Stimulated activated CD4-positive, alpha-beta T cell treated with anti-CD3 and anti-CD28 coated beads, Interleukin-4, amount 100 ng/mL, for 24 hours (primary cell): ENCODE measurements around the gene CLEC11A.
A peak's percentile ranks its signal among the peaks of the same experiment; 100 is the strongest.
"Not testable (repeated sequence)": the region's sequence is repeated elsewhere in the genome, so short reads cannot be mapped to it uniquely, and the experiment has no call there.

Experiments
- DNase-seq: peaks from one replicate; pipeline ENCODE4 v3.0.0-alpha.2; 2020

Gene CLEC11A

DNA sequence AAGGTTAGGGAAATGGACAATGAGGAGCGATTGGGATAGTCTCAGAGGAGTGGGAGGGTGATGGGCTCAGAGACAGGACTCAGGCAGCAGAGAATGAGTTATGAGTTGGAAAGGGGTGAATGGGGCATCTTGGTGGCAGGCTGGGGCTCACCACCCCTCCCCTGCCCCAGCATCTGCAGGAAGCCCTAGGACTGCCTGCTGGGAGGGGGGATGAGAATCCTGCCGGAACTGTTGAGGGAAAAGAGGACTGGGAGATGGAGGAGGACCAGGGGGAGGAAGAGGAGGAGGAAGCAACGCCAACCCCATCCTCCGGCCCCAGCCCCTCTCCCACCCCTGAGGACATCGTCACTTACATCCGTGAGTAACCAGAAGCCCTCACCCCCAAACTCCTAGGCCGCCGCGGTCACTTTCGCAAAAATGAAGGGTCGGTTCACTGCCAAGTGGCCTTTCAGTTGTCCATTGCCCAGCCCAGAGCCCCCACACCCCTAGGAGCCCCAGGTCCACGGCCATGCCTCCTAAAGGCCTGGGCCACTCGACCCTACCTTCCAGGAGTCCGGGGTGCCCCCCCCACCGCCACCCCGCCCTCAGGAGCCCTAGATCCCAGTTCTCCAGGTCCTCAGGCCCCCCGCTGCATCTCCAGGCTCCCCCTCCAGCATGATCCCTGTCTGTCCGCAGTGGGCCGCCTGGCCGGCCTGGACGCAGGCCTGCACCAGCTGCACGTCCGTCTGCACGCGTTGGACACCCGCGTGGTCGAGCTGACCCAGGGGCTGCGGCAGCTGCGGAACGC is 764 bp downstream of the CLEC11A start:
- DNase-seq: no peak

DNA sequence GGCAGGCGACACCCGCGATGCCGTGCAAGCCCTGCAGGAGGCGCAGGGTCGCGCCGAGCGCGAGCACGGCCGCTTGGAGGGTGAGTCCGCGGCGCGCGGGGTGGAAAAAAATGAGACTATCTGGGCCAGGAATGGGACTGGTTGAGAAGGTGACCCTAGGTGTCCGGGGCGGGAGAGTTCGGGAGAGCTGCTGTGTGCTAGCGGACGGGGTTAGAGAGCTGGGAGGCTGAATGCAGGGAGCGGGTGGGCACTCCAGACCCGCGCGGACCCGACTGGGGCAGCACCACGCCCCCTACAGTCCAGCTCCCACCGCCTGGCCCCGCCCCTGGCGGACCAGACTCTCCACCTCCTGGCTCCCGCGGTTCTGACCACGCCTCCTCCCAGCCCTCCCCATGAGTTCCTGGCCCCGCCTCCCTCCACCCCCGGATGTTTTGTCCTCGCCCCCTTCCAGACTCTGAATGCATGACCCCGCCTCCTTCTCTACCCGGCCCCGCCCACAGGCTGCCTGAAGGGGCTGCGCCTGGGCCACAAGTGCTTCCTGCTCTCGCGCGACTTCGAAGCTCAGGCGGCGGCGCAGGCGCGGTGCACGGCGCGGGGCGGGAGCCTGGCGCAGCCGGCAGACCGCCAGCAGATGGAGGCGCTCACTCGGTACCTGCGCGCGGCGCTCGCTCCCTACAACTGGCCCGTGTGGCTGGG is 1.5 kb downstream of the CLEC11A start:
- DNase-seq: peak; percentile 91

DNA sequence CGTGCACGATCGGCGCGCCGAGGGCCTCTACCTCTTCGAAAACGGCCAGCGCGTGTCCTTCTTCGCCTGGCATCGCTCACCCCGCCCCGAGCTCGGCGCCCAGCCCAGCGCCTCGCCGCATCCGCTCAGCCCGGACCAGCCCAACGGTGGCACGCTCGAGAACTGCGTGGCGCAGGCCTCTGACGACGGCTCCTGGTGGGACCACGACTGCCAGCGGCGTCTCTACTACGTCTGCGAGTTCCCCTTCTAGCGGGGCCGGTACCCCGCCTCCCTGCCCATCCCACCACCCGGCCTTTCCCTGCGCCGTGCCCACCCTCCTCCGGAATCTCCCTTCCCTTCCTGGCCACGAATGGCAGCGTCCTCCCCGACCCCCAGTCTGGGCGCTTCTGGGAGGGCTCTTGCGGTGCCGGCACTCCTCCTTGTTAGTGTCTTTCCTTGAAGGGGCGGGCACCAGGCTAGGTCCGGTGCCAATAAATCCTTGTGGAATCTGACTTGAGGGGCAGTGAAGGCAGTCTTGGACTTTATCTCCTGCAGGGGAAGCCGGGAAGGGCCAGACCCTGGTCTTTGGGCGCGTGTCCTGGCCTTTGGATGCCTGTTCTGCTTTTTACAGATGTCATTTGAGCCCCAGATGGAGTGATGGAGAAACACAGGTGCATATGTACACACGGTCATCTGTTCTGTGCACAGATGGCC is 2.2 kb downstream of the CLEC11A start:
- no peak for DNase-seq

DNA sequence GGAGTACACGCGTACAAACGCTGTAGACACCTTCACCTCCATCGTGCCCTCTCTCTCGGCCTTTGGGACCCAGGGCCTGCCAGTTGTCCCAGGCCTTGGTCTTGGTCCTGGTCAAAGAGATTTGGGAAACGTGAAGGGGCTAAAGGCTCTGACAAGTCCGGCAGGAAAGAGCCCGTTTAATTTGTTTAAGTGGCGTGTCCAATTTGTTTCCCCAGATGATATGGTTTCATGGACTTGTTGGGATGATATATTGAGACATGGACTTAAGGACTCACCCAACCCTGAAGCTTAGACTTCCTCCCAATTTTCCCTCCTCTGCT is 2.7 kb downstream of the CLEC11A start:
- no peak for DNase-seq

DNA sequence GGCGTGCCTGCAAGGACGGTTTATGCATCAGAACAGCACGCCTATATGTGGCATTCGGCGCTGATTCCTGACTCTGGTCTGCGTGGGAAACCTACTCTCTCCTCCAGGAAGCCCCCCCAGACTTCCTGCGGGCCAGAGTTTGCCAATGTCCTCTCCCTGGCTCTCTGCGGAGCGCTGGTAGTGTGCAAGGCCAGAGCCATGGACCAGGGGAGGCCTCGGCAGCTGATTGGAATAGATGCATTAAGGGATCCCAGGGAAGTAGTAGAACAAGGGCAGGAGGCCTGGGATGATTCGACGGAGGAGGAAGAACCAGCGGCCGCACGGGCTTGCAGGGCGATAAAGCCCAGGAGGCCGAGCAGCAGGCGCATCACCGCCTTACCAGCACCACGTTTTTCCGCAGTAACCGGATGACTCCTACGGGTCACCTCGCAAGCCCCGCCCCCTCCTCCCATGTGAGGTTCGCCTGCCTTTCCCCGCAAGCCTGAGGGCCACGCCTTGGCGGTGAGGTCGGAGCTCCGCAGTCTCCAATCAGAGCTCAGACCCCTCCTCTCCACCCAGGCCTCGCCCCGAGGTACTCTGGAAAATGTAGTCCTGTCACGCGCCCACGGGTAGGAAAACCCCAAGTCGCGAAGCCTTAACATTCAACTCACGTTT is 5.0 kb downstream of the CLEC11A start:
- peak; percentile 71 for DNase-seq

DNA sequence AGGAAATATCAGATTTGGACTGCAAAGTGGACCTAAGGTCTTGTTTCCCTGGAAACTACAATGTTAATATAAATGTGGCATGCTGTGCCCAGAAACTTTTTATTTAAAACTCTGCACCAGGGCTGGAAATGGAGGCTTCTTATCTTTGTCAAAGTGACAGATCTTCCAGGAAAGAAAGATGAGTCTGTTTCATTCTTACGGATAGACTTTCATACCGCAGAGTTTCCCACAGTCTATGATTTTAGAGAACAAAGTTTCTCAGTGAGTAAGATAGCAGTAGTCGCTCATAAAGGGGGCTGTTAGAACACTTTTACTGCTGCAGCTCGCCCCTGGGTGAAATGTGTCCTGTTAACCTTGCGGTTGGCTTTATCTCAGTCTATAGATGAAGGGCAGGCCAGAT is 6.7 kb downstream of the CLEC11A start:
- DNase-seq: no peak

DNA sequence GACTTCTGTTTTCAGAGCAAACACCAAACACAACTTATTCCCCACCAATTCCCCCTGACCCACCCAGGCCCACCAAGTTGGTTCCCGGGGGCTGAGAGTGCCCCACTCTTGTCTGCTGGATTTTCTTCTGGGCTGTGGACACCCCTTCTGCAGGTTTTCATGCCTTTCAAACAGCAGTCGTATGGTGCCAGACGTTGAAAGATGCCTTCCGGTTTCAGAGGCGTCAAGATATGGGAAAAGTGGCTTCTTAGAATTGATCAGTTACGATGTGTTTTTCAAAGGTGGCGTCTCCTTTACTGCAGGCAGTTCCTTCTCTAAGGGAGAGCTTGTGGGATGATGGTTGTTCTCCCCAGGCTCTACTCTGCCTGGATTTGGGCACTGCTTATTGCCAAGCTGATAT is 12.7 kb downstream of the CLEC11A start:
- DNase-seq: no peak

DNA sequence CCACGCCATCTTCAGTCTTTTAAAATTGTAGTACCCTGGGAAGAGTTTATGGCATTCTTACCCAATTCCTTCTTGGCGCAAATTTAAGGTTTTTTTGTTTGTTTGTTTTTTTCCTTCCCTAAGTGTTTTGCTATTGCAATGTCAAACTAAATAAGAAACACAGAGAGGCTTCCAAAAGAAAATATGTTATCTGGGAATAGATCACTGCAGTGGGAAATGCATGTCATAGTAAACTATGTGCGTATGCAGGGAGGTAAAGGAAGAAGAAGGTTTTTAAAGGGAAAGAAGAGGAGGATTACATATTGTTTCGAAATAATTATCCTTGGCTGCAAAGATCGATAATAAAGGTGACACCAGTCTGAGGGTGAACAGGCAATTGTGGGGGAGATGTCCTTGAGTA is 13.2 kb downstream of the CLEC11A start:
- no peak for DNase-seq

DNA sequence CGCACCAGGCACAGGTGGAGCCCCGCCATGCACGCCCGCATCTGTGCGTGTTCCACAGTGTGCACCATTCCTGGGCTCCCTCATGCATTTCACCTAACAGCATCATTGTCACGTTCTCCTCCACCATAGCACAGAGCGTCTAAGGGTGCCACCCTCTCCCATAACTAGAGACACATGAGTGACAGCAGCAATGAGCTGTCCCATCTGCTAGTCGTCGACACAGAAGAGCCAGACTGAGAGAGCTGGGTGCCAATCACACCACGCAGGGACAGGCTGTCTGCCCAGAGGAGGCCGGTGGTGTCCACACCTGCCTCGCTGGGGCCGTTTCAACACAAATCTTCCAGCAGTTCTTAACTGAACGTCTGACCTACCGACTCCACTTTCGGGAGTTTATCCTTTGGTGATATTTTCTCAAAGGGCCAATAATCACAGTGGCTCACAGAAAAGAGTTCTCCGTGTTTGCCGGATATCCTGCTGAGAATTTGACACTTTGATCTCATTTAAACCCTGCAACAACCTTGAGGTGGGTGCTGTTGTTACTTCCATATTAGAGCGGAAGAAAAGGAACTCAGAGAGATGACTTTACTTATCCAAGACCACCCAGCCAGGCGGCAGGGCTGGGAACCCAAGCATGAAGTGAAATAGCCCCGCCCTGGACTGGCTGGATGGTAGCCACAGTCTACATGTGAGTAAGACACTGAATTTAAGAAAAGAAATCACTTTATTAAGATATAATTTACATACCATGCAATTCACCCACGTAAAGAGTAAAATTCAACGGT is 16.2 kb downstream of the CLEC11A start:
- no peak for DNase-seq

DNA sequence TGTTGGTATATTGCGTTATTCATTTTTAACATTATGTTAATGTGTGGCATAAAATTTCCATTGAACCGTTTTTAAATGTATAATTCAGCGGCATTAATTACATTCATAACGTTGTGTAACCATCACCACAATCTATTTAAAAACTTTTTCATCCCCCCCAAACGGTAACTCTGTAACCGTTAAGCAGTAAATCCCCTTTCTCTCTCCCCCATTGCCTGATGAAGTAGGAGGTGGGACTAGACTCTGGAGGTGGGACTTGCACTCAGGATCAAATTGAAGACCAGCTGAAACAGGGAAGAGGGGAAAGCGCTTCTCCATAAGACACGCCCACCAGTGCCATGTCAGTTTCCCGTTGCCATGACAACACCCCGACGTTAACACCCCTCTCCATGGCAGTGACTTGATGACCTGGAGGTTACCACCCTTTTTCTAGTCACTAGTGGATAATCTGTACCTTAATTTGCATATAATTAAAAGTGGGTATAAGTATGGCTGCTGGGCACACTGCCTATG is 16.8 kb downstream of the CLEC11A start:
- no peak for DNase-seq

DNA sequence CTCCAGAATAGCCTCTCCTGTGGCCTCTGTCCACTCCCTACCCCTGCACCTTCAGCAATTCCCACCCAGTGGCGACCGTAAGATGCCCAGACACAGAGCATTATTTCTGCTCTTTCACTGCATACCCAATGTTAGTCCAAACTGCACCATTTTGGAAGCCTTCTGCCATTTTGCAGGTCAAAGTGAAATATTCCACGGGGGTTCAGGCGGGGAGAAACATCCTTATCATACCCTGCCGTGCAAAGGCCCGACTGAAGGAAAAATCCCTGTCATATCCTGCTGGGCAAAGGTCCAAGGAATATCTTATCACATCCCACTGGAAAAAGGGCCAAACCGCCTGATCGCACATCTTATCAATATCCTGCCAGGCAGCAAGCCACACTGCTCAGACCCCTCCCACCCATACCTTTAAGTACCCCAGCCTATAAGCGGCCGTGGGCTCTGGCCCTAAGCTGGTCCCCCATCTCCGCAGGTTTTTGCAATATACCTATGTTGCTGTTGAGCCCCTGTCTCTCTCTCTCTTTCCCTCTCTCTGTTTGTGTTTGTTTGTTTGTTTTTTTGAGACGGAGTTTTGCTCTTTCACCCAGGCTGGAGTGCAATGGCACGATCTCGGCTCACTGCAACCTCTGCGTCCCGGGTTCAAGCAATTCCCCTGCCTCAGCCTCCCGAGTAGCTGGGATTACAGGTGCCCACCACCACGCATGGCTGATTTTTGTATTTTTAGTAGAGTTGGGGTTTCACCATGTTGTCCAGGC is 18.2 kb downstream of the CLEC11A start:
- DNase-seq: no peak

DNA sequence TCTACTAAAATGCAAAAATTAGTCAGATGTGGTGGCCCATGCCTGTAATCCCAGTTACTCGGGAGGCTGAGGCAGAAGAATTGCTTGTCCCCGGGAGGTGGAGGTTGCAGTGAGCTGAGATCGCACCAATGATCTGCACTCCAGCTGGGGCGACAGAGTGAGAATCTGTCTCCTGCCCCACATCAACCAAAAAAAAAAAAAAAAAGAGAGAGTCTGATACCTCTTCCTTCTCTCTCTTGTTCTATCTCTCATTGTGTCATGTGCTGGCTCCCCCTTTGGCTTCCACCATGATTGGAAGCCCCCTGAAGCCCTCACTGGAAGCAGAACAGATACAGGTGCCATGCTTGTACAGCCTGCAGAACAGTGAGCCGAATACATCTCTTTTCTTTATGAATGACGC is 20.4 kb downstream of the CLEC11A start:
- DNase-seq: no peak

DNA sequence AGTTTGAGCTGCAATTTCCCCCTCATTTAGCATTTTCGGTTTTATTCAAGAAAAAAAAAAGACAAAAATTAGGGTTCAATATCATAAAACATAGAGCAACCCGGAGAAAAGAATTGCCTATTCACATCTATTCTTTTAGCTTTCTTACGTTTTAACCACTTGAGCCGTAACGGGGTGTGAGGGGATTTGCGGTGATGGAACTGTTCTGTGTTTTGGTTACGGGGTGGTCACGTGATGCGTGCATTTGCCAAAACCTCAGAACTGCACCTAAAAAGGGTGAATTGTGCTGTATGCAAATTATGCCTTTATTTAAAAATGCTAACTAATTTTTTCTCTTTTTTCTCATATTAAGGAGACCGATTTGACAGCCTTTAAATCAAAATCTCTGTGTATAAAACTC is 22.1 kb downstream of the CLEC11A start:
- DNase-seq: no peak

DNA sequence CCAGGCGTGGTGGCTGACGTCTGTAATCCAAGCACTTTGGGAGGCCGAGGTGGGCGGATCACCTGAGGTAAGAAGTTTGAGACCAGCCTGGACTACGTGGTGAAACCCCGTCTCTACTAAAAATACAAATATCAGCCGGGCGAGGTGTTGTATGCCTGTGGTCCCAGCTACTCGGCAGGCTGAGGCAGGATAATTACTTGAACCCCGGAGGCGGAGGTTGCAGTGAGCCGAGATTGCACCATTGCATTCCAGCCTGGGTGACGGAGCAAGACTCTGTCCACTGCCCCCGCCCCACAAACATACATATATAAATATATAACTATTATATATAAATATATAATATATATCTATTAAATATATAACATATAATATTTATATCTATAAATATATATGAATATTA is 24.0 kb downstream of the CLEC11A start:
- not testable (repeated sequence) for DNase-seq

DNA sequence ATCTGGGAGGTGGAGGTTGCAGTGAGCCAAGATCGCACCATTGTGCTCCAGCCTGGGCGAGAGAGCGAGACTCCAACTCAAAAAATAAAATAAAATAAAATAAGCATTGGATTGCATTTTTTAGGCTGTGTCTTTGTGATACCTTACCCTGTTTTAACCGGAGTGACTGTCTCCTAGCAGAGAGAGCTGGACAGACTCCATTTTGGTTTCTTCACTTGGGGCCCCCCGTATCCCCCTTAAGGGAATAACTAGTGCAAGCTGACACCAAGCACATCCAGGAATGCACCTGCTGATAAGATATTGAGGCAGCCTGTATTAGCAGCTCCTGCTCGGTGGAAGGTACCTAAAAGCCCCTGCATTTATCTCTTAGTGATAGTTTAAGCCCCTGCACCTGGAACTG is 26.3 kb downstream of the CLEC11A start:
- DNase-seq: no peak

DNA sequence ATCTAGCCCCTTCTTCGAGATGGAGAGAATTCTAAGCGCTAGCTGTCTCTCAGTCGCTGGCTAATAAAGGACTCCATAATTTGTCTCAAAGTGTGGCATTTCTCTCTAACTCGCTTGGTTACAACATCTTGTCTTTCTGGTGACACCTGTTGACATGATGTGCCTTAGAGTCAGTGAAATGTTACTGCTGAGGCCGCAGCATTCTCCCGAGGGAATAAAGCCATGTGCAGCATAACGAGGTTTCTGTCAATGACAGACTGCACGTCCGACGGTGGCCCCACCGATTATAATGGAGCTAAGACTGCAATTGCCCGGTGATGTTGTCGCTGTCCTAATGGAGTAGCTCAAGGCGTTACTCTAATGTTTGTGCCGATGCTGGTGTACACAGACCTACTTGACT is 26.8 kb downstream of the CLEC11A start:
- no peak for DNase-seq

DNA sequence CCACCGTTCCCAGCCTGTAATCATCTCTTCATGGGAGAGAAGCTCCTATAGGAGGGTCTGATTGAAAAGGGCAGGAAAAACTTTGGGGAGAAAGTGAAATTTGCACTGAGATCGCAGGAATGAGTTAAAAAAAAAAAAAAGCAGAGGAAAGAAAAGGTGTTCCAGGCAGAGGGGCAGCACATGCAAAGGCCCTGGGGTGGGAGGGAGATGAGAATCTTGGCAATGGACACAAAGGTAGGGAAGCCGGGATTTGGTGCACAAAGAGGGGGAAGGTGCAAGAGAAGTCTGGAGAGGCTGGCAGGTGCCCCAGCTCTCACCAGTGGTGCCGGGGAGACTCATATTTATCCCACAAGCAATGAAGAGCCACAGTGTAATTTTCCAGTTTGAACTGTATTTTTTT is 30.7 kb downstream of the CLEC11A start:
- DNase-seq: no peak

DNA sequence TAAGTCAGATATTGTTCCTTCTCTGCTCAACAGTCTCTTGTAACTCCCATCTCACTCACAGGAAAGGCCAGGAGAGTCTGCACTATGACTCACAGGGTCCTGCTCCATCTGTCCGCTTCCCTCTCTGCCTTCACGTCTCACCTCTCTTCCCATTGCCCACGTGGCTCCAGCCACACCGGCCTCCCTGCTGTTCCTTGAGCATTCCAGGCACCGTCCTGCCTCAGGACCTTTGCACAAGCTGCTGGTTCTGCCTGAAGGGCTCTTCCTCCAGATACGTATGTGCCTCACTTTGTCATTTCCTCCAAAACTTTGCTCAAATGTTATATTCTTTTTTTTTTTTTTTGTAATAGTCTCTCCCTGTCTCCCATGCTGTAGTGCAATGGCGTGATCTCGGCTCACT is 33.1 kb downstream of the CLEC11A start:
- DNase-seq: not testable (repeated sequence)

DNA sequence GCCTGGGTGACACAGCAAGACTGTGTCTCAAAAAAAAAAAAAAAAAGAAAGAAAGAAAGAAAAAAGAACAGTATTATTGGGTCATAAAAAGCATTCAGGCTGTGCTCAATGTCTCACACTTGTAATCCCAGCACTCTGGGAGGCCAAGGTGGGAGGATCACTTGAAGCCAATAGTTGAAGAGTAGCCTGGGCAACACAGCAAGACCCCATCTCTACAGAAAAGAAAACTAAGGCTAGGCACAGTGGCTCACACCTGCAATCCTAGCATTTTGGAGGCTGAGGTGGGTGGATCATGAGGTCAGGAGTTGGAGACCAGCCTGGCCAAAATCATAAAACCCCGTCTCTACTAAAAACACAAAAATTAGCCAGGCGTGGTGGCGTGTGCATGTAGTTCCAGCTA is 34.5 kb downstream of the CLEC11A start:
- DNase-seq: not testable (repeated sequence)

DNA sequence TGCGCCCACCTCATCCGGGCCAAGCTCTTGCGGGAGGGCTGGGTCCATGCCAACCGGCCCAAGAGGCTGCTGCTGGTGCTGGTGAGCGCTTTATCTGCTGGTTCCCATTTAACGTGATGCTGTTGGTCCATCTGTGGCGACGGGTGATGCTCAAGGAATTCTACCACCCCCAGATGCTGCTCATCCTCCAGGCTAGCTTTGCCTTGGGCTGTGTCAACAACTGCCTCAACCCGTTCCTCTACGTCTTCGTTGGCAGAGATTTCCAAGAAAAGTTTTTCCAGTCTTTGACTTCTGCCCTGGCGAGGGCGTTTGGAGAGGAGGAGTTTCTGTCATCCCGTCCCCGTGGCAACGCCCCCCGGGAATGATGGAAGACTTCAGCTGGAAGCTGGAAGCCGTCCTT is 35.9 kb downstream of the CLEC11A start:
- DNase-seq: not testable (repeated sequence)

DNA sequence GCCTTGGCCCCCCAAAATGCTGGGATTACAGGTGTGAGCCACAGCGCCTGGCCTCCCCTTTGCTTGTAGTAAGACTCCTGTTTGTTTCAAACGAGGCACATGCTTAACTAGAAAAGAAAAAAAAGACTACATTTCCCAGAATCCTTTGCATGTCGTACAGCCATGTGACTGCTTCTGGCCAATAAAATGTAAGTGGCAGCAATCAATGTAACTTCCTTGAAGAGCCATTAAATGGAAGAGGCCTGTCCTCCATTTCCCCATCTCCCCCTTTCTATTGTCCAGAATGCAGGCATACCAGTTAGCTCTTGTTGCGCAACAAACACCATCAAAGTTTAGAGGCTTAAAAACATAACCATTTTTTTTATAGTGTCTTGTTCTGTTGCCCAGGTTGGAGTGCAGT is 36.7 kb downstream of the CLEC11A start:
- DNase-seq: no peak

DNA sequence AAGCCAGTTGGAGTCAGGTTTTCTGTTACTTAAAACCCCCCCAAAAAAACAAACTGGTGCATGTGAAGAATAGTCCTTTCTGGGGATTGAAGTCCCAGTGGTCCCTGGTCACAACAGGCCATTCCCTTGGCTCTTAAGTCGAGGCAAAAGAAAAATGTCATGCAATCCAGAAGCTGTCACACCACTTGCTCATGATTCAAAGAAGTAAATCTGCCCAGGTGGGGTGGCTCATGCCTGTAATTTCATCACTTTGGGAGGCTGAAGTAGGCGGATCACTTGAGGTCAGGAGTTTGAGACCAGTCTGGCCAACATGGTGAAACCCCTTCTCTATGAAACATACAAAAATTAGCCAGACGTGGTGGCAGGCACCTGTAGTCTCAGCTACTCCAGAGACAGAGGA is 38.3 kb downstream of the CLEC11A start:
- DNase-seq: not testable (repeated sequence)
